CD4-positive, CD25-positive, alpha-beta regulatory T cell (primary cell): ENCODE data around the gene ZNF750. TPM values are rescaled to one million over a fixed set of nuclear protein-coding genes. Genes with fewer than 3 reads are reported as not detected.
A peak's percentile ranks its signal among the peaks of the same experiment; 100 is the strongest.

Experiments
- ATAC-seq, 2 donors: fragments of 150-1000 bp; cut with Tn5 transposase; one replicate each; pipeline ENCODE4 v1.10.0; 2021; ENCODE audit warnings: low read depth in 2 of 2, moderate number of reproducible peaks in 2 of 2, moderate library complexity in 1 of 2
- DNase-seq, 3 donors: peaks; one replicate each; pipeline versions ENCODE4 v3.0.0 to v3.0.0-alpha.2; 2012 to 2022; ENCODE audit warnings: mixed read lengths in 1 of 3
- H3K27ac ChIP-seq: one replicate; pipeline ENCODE4 v1.7.0; 2013; ENCODE audit warnings: mild to moderate bottlenecking, low read length; ENCODE audit not compliant: insufficient read depth, poor library complexity, severe bottlenecking
- H3K27me3 ChIP-seq: one replicate; pipeline ENCODE4 v1.7.0; 2013; ENCODE audit warnings: low read length; ENCODE audit not compliant: control insufficient read depth, insufficient read depth
- H3K36me3 ChIP-seq: one replicate; pipeline ENCODE4 v1.7.0; 2013; ENCODE audit warnings: mild to moderate bottlenecking, low read length, moderate library complexity; ENCODE audit not compliant: control insufficient read depth, insufficient read depth
- H3K4me1 ChIP-seq: 2 replicates; pipeline ENCODE4 v1.7.0; 2013; ENCODE audit warnings: mild to moderate bottlenecking, low read length; ENCODE audit not compliant: insufficient read depth, control insufficient read depth, poor library complexity, severe bottlenecking
- H3K4me3 ChIP-seq: one replicate; pipeline ENCODE4 v1.7.0; 2013; ENCODE audit warnings: low read depth, mild to moderate bottlenecking, low read length, moderate library complexity
- H3K9me3 ChIP-seq, 2 experiments: 1 replicate in 1 of 2; 2 replicates in 1 of 2; pipeline ENCODE4 v1.7.0; 2013; ENCODE audit warnings: low read length in 2 of 2, mild to moderate bottlenecking in 1 of 2, moderate library complexity in 1 of 2; ENCODE audit not compliant: control insufficient read depth in 2 of 2
- H3K27ac Mint-ChIP-seq, 3 donors: one replicate each; pipeline ENCODE4 v1.8.0; 2020 to 2022; ENCODE audit warnings: mild to moderate bottlenecking in 3 of 3, mixed read lengths in 3 of 3, moderate library complexity in 2 of 3
- H3K27me3 Mint-ChIP-seq: one replicate; pipeline ENCODE4 v1.8.0; 2022; ENCODE audit warnings: mild to moderate bottlenecking, mixed read lengths
- H3K36me3 Mint-ChIP-seq: one replicate; pipeline ENCODE4 v1.8.0; 2020; ENCODE audit warnings: mixed read lengths
- H3K4me1 Mint-ChIP-seq, 4 donors: one replicate each; pipeline ENCODE4 v1.8.0; 2020 to 2022; ENCODE audit warnings: mixed read lengths in 4 of 4, mild to moderate bottlenecking in 1 of 4
- H3K4me3 Mint-ChIP-seq, 4 donors: one replicate each; pipeline ENCODE4 v1.8.0; 2020 to 2022; ENCODE audit warnings: mild to moderate bottlenecking in 4 of 4, mixed read lengths in 4 of 4, moderate library complexity in 3 of 4
- H3K9me3 Mint-ChIP-seq, 7 donors: one replicate each; pipeline ENCODE4 v1.8.0; 2020 to 2022; ENCODE audit warnings: mixed read lengths in 7 of 7, mild to moderate bottlenecking in 3 of 7, moderate library complexity in 2 of 7
- polyA plus RNA-seq, 4 donors: library from polyadenylated mRNA; unstranded; fragments of 300-500 nt; fragmentation: Illumina TruSeq; gene quantifications; one replicate each; pipeline ENCODE4 v1.2.3, GENCODE V29; 2021
- total RNA-seq: library from RNA; stranded (reverse); gene quantifications from one replicate; pipeline ENCODE4 v1.2.3, GENCODE V29; 2022

The ZNF750 gene
- total and polyA plus RNA-seq, 5 donors from 2014 or later, result 0.07 TPM; not detected in 4

GRCh38 chr17:82841921-82842596 lies 2.2 kb upstream of the ZNF750 start:
- H3K4me1 ChIP-seq, result no peaks in the 10 kb centered on the region
- H3K9me3 ChIP-seq, result no peaks in the 10 kb centered on the region
- H3K4me3 ChIP-seq, result no peak overlapping the region
- peak overlapping the region in 1 of 3 donors; percentile 85 for H3K27ac Mint-ChIP-seq
- no peak overlapping the region for H3K4me3 Mint-ChIP-seq
- peaks cover 0 to 2% (median 0%) of the 10 kb centered on the region in 4 donors for H3K4me1 Mint-ChIP-seq
- no peaks in the 10 kb centered on the region for H3K9me3 Mint-ChIP-seq
- no peaks in the 10 kb centered on the region for H3K27me3 ChIP-seq
- H3K27me3 Mint-ChIP-seq, result no peaks in the 10 kb centered on the region
- peaks cover 8% of the 10 kb centered on the region for H3K36me3 Mint-ChIP-seq
- DNase-seq (no peak), ATAC-seq (peak in 1 of 2 donors; percentile 22)
- no peaks in the 10 kb centered on the region for H3K36me3 ChIP-seq
- H3K27ac ChIP-seq, result no peak overlapping the region

- peaks cover 0 to 2% (median 0%) of the 10 kb centered on the region in 4 donors for H3K4me1 Mint-ChIP-seq
- Histone ChIP-seq H3K4me3 (no peak overlapping the region), H3K36me3 (no peaks in the 10 kb centered on the region), H3K4me1 (no peaks in the 10 kb centered on the region), H3K27me3 (no peaks in the 10 kb centered on the region), H3K27ac (no peak overlapping the region), H3K9me3 (no peaks in the 10 kb centered on the region)
- H3K4me3 Mint-ChIP-seq, result no peak overlapping the region
- ATAC-seq (no peak), DNase-seq (no peak)
- H3K36me3 Mint-ChIP-seq, result peaks cover 5% of the 10 kb centered on the region
- H3K27me3 Mint-ChIP-seq, result no peaks in the 10 kb centered on the region
- no peak overlapping the region for H3K27ac Mint-ChIP-seq
- H3K9me3 Mint-ChIP-seq, result no peaks in the 10 kb centered on the region
Measured at GRCh38 chr17:82840431-82840831, 609 bp upstream of the ZNF750 start.

- no peak for ATAC-seq
- Histone ChIP-seq H3K27me3 (no peaks in the 10 kb centered on the region), H3K9me3 (no peaks in the 10 kb centered on the region), H3K4me3 (no peak overlapping the region), H3K4me1 (no peaks in the 10 kb centered on the region), H3K27ac (no peak overlapping the region), H3K36me3 (peaks cover 3% of the 10 kb centered on the region)
- Mint-ChIP-seq H3K4me3 (no peak overlapping the region), H3K27ac (no peak overlapping the region), H3K4me1 (peaks cover 0 to 2% (median 0%) of the 10 kb centered on the region in 4 donors), H3K27me3 (no peaks in the 10 kb centered on the region), H3K9me3 (no peaks in the 10 kb centered on the region), H3K36me3 (peaks cover 9% of the 10 kb centered on the region)
- DNase-seq, result no peak
Measured at GRCh38 chr17:82838386-82839063, 1.3 kb downstream of the ZNF750 start.

- no peak overlapping the region for H3K4me3 ChIP-seq
- DNase-seq (no peak), ATAC-seq (no peak)
- Mint-ChIP-seq H3K36me3 (peaks cover 9% of the 10 kb centered on the region), H3K9me3 (no peaks in the 10 kb centered on the region), H3K27me3 (no peaks in the 10 kb centered on the region), H3K4me3 (no peak overlapping the region), H3K4me1 (peaks cover 0 to 2% (median 0%) of the 10 kb centered on the region in 4 donors), H3K27ac (peak overlapping the region in 2 of 3 donors; percentile 27 to 56)
- no peaks in the 10 kb centered on the region for H3K4me1 ChIP-seq
- H3K27ac ChIP-seq, result no peak overlapping the region
- peaks cover 3% of the 10 kb centered on the region for H3K36me3 ChIP-seq
- H3K27me3 ChIP-seq, result no peaks in the 10 kb centered on the region
- H3K9me3 ChIP-seq, result no peaks in the 10 kb centered on the region
Measured at GRCh38 chr17:82837586-82838320, 2.1 kb downstream of the ZNF750 start.

GRCh38 chr17:82836823-82837357 lies 2.9 kb downstream of the ZNF750 start:
- Histone ChIP-seq H3K27ac (no peak overlapping the region), H3K36me3 (peaks cover 3% of the 10 kb centered on the region), H3K4me1 (no peaks in the 10 kb centered on the region), H3K4me3 (no peak overlapping the region), H3K27me3 (no peaks in the 10 kb centered on the region), H3K9me3 (no peaks in the 10 kb centered on the region)
- Mint-ChIP-seq H3K27me3 (no peaks in the 10 kb centered on the region), H3K36me3 (peaks cover 9% of the 10 kb centered on the region), H3K4me3 (no peak overlapping the region), H3K4me1 (peaks cover 0 to 2% (median 0%) of the 10 kb centered on the region in 4 donors), H3K27ac (peak overlapping the region in 1 of 3 donors; percentile 27), H3K9me3 (no peaks in the 10 kb centered on the region)
- DNase-seq (no peak), ATAC-seq (no peak)

- no peak for DNase-seq
- Mint-ChIP-seq H3K27me3 (no peaks in the 10 kb centered on the region), H3K9me3 (no peaks in the 10 kb centered on the region), H3K4me3 (no peak overlapping the region), H3K36me3 (peaks cover 9% of the 10 kb centered on the region), H3K27ac (peak overlapping the region in 1 of 3 donors; percentile 52), H3K4me1 (peaks cover 0 to 2% (median 0%) of the 10 kb centered on the region in 4 donors)
- Histone ChIP-seq H3K36me3 (peaks cover 3% of the 10 kb centered on the region), H3K4me1 (no peaks in the 10 kb centered on the region), H3K4me3 (no peak overlapping the region), H3K27me3 (no peaks in the 10 kb centered on the region), H3K27ac (no peak overlapping the region), H3K9me3 (no peaks in the 10 kb centered on the region)
- no peak for ATAC-seq
Measured at GRCh38 chr17:82835766-82836512, 3.9 kb downstream of the ZNF750 start.

- no peak overlapping the region for H3K27ac ChIP-seq
- peaks cover 0 to 2% (median 0%) of the 10 kb centered on the region in 4 donors for H3K4me1 Mint-ChIP-seq
- H3K4me1 ChIP-seq, result no peaks in the 10 kb centered on the region
- no peaks in the 10 kb centered on the region for H3K9me3 Mint-ChIP-seq
- no peaks in the 10 kb centered on the region for H3K27me3 ChIP-seq
- H3K4me3 Mint-ChIP-seq, result no peak overlapping the region
- peaks cover 9% of the 10 kb centered on the region for H3K36me3 Mint-ChIP-seq
- no peaks in the 10 kb centered on the region for H3K9me3 ChIP-seq
- ATAC-seq (no peak), DNase-seq (no peak)
- no peaks in the 10 kb centered on the region for H3K27me3 Mint-ChIP-seq
- peaks cover 3% of the 10 kb centered on the region for H3K36me3 ChIP-seq
- H3K27ac Mint-ChIP-seq, result no peak overlapping the region
- no peak overlapping the region for H3K4me3 ChIP-seq
Measured at GRCh38 chr17:82835122-82835521, 4.7 kb downstream of the ZNF750 start.
